Testis (tissue), 2 donors: ENCODE results near the gene TLX2.

Experiments used
- CTCF ChIP-seq, 3 experiments: fragments of 450-650 bp in 2 of 3; fragments of 200-600 bp in 1 of 3; sonication (generic) in 1 of 3; IDR thresholded peaks; one replicate each; pipeline ENCODE4 v1.5.1; 2016 to 2019; ENCODE audit warnings: antibody characterized with exemption in 3 of 3, mild to moderate bottlenecking in 2 of 3, moderate library complexity in 1 of 3
- POLR2A ChIP-seq: fragments of 450-650 bp; IDR thresholded peaks from one replicate; pipeline ENCODE4 v1.6.1; 2017; ENCODE audit warnings: antibody characterized with exemption, mild to moderate bottlenecking, moderate library complexity

DNA sequence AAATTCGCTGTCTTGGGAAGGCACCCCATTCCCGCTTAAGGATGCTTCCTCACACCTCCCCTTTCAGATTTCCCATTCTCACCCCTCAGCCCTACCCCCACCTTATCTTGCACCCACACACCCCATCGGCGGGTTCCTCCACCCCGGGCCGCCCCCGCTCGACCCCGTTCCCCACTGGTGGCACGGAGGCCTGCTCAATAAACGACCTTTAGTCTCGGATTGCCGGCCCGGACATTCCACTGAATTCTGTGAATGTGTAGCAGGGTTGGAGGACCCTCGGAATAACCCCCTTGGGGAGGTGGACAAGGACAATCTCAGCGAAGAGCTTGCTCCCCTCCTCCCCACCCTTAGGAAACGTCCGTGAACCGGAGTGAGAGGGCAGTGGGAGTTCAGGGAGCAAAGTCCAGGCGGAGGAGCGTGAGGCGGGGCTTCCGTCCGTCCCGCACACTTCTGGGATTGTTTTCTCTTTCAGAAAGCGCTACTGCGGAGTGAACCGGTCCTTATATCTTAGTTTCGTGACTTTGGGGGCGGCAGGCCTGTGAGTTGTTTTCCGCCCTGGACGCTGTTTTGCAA is 12.0 kb upstream of the TLX2 start:
- TF ChIP-seq CTCF (IDR thresholded peaks at IDR 0.05) (no peak), POLR2A (no peak)
